Keratinocyte (primary cell): Measurements from ENCODE around the gene ENGASE. TPM values are rescaled to one million over a fixed set of nuclear protein-coding genes. Genes with fewer than 3 reads are reported as not detected.

Source experiments
- DNase-seq: peaks from one replicate; pipeline ENCODE4 v3.0.0-alpha.2; 2011; ENCODE audit warnings: low read depth, missing footprints, low spot score
- FAIRE-seq: peaks from 2 replicates; lab custom pipeline; 2011; peaks lifted over from hg19 to GRCh38; lab: Jason Lieb, UNC
- H2AFZ ChIP-seq: 2 replicates; pipeline ENCODE4 v1.6.0; 2012; ENCODE audit warnings: low read length, control low read depth, inconsistent platforms; ENCODE audit not compliant: control insufficient read depth
- H3K27ac ChIP-seq: 2 replicates; pipeline ENCODE4 v1.5.1; 2011; ENCODE audit warnings: low read length; ENCODE audit not compliant: control insufficient read depth, insufficient read depth
- H3K27me3 ChIP-seq: 3 replicates; pipeline ENCODE4 v1.6.0; 2011; ENCODE audit warnings: low read length; ENCODE audit not compliant: control insufficient read depth, insufficient read depth; ENCODE audit errors: extremely low read depth
- H3K36me3 ChIP-seq, 2 experiments: 2 replicates in 1 of 2; 3 replicates in 1 of 2; pipeline ENCODE4 v1.5.1; 2011; ENCODE audit warnings: low read length in 2 of 2, mild to moderate bottlenecking in 1 of 2; ENCODE audit not compliant: control insufficient read depth in 2 of 2, insufficient read depth in 2 of 2; ENCODE audit errors: extremely low read depth in 1 of 2
- H3K4me1 ChIP-seq: 3 replicates; pipeline ENCODE4 v1.5.1; 2011; ENCODE audit warnings: low read length; ENCODE audit not compliant: control insufficient read depth, insufficient read depth; ENCODE audit errors: extremely low read depth
- H3K4me2 ChIP-seq: 3 replicates; pipeline ENCODE4 v1.6.0; 2011; ENCODE audit warnings: low read depth, low read length; ENCODE audit not compliant: control insufficient read depth, insufficient read depth; ENCODE audit errors: extremely low read depth
- H3K4me3 ChIP-seq, 3 experiments: fragments of 200-600 bp in 1 of 3; sonication (generic) in 1 of 3; 2 replicates in 2 of 3; 3 replicates in 1 of 3; pipeline ENCODE4 v1.5.1; 2011 to 2016; ENCODE audit warnings: low read length in 3 of 3, mild to moderate bottlenecking in 3 of 3, control low read depth in 2 of 3, inconsistent platforms in 1 of 3, low read depth in 1 of 3, mixed read lengths in 1 of 3, mixed run types in 1 of 3, moderate library complexity in 1 of 3; ENCODE audit not compliant: control insufficient read depth in 2 of 3, insufficient read depth in 2 of 3; ENCODE audit errors: extremely low read depth in 1 of 3
- H3K79me2 ChIP-seq: 2 replicates; pipeline ENCODE4 v1.6.0; 2012; ENCODE audit warnings: low read length; ENCODE audit not compliant: control insufficient read depth, insufficient read depth
- H3K9ac ChIP-seq: 3 replicates; pipeline ENCODE4 v1.6.0; 2011; ENCODE audit warnings: low read length; ENCODE audit not compliant: control insufficient read depth, insufficient read depth; ENCODE audit errors: extremely low read depth
- H3K9me1 ChIP-seq: 3 replicates; pipeline ENCODE4 v1.6.0; 2011; ENCODE audit warnings: low read length; ENCODE audit not compliant: control insufficient read depth, insufficient read depth; ENCODE audit errors: extremely low read depth
- H3K9me3 ChIP-seq: 2 replicates; pipeline ENCODE4 v1.5.1; 2012; ENCODE audit warnings: low read depth, low read length; ENCODE audit not compliant: control insufficient read depth
- H4K20me1 ChIP-seq: 3 replicates; pipeline ENCODE4 v1.6.0; 2011; ENCODE audit warnings: low read length; ENCODE audit not compliant: control insufficient read depth, insufficient read depth; ENCODE audit errors: extremely low read depth
- EZH2 ChIP-seq: IDR thresholded peaks from one replicate; pipeline ENCODE4 v1.6.1; 2012; ENCODE audit warnings: inconsistent platforms, mild to moderate bottlenecking, low read length, moderate library complexity
- dilution Hi-C: fragments of 300-500 bp; cut with MboI; formaldehyde crosslinking; loops from one replicate; pipeline ENCODE4 v1.7.0; 2020; ENCODE audit warnings: low sequenced_read_pairs; ENCODE audit not compliant: extremely low pct_ligation_motif_present
- polyA plus RNA-seq, 5 experiments: library from polyadenylated mRNA; depleted of rRNA in 3 of 5; stranded (reverse) in 3 of 5; stranded (forward) in 1 of 5; unstranded in 1 of 5; fragments of >200 nt; gene quantifications; 1 replicate in 1 of 5; 2 replicates in 3 of 5; 3 replicates in 1 of 5; pipeline versions ENCODE4 v1.2.1 to v1.2.3, GENCODE V29; 2011 to 2012; ENCODE audit warnings: missing spikeins in 2 of 5, low read depth in 1 of 5, low replicate concordance in 1 of 5
- TF ChIP-seq, protein P1 (sequence below), 3 experiments: IDR thresholded peaks in 1 of 3; conservative IDR thresholded peaks in 1 of 3; optimal IDR thresholded peaks in 1 of 3; 2 replicates in 2 of 3; 3 replicates in 1 of 3; pipeline versions ENCODE3 to v1.5.1; 2011; ENCODE audit warnings: low read length in 3 of 3, mild to moderate bottlenecking in 3 of 3, moderate library complexity in 2 of 3, control low read depth in 1 of 3, inconsistent platforms in 1 of 3; ENCODE audit not compliant: insufficient read depth in 2 of 3; ENCODE audit errors: extremely low read depth in 1 of 3

Gene ENGASE
- polyA plus RNA-seq, 1 donor (not counting 4 experiments of a cell fraction or from before 2014, with no cell fraction given): 6.6 TPM

DNA sequence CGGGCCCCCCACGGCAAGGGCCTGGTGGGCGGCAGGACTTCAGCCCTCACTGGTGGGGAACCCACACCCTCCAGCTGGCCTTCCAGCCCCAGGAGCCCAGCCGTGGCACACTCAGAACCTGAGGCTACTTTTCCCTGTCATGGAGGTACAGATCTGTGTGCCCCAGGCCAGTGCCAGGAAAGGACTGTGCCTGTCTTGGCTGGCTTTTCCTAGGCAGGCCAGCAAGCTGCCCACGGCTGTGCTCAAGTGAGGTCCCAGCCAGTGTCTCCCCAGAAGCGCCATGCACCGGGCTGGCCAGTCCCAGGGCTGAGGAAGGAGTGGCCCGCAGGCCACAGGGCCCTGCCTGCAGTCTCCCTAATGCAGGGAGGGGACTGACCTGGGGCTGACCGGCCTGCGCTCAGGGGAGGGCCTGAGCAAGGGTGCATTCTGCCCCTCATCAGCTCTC lies 16.6 kb downstream of the ENGASE start:
- dilution Hi-C loops: no loop called here
- H3K79me2 ChIP-seq: no peaks in the 10 kb centered on the region
- H3K4me2 ChIP-seq: no peak overlapping the region
- peaks cover 7% of the 10 kb centered on the region for H4K20me1 ChIP-seq
- no peaks in the 10 kb centered on the region for H3K9me1 ChIP-seq
- H3K4me1 ChIP-seq: peaks cover 14% of the 10 kb centered on the region
- no peak for FAIRE-seq
- peaks cover 0 to 1% of the 10 kb centered on the region in 2 experiments for H3K36me3 ChIP-seq
- H3K9me3 ChIP-seq: no peaks in the 10 kb centered on the region
- H3K27ac ChIP-seq: no peak overlapping the region
- H2AFZ ChIP-seq: no peak overlapping the region
- no peak overlapping the region for H3K4me3 ChIP-seq
- no peak for DNase-seq
- H3K27me3 ChIP-seq: peaks cover 27% of the 10 kb centered on the region
- H3K9ac ChIP-seq: no peak overlapping the region
- TF ChIP-seq, protein P1, sequence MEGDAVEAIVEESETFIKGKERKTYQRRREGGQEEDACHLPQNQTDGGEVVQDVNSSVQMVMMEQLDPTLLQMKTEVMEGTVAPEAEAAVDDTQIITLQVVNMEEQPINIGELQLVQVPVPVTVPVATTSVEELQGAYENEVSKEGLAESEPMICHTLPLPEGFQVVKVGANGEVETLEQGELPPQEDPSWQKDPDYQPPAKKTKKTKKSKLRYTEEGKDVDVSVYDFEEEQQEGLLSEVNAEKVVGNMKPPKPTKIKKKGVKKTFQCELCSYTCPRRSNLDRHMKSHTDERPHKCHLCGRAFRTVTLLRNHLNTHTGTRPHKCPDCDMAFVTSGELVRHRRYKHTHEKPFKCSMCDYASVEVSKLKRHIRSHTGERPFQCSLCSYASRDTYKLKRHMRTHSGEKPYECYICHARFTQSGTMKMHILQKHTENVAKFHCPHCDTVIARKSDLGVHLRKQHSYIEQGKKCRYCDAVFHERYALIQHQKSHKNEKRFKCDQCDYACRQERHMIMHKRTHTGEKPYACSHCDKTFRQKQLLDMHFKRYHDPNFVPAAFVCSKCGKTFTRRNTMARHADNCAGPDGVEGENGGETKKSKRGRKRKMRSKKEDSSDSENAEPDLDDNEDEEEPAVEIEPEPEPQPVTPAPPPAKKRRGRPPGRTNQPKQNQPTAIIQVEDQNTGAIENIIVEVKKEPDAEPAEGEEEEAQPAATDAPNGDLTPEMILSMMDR (optimal IDR thresholded peaks at IDR 0.05 in 1 of 3, IDR thresholded peaks at IDR 0.05 in 1 of 3, conservative IDR thresholded peaks at IDR 0.05 in 1 of 3; ENCODE audit: extremely low read depth in 1 of 3, insufficient read depth in 2 of 3, low read length in 3 of 3): no peak
- no peak for TF ChIP-seq EZH2

DNA sequence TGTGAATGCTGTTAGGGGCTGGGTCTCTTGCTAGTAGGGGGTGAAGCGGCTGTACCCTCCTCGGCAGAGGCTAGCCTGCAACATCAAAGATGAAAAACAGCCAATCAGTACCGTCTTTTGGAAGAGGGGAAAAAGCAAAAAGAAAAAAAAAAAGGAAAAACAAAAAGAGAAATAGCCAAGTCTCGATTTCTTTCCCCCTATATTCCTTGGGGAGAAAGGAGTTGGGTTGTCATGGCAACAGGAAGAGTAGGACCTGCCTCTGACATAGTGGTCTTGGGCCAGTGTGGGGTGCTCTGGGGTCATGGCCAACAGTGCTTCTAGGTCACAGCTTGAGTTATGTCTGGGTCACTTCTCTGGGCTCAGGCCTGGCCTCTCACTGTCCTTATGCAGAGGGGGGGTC lies 17.9 kb downstream of the ENGASE start:
- no peak overlapping the region for H3K27ac ChIP-seq
- no peaks in the 10 kb centered on the region for H3K36me3 ChIP-seq
- dilution Hi-C loops: no loop called here
- no peak for FAIRE-seq
- DNase-seq: no peak
- H4K20me1 ChIP-seq: peaks cover 3% of the 10 kb centered on the region
- H2AFZ ChIP-seq: no peak overlapping the region
- no peaks in the 10 kb centered on the region for H3K9me3 ChIP-seq
- no peak for TF ChIP-seq EZH2
- TF ChIP-seq, protein P1 (optimal IDR thresholded peaks at IDR 0.05 in 1 of 3, IDR thresholded peaks at IDR 0.05 in 1 of 3, conservative IDR thresholded peaks at IDR 0.05 in 1 of 3; ENCODE audit: extremely low read depth in 1 of 3, insufficient read depth in 2 of 3, low read length in 3 of 3): no peak
- peaks cover 37% of the 10 kb centered on the region for H3K27me3 ChIP-seq
- H3K4me3 ChIP-seq: no peak overlapping the region
- peaks cover 14% of the 10 kb centered on the region for H3K4me1 ChIP-seq
- no peak overlapping the region for H3K4me2 ChIP-seq
- no peaks in the 10 kb centered on the region for H3K9me1 ChIP-seq
- no peaks in the 10 kb centered on the region for H3K79me2 ChIP-seq
- no peak overlapping the region for H3K9ac ChIP-seq
